Natural killer cell (primary cell): ENCODE measurements around the gene RNF157. TPM values are rescaled to one million over a fixed set of nuclear protein-coding genes. Genes with fewer than 3 reads are reported as not detected.

Experiments
- ATAC-seq, 3 donors: fragments of 150-1000 bp in 2 of 3; fragments of 200-7000 bp in 1 of 3; cut with Tn5 transposase; 1 replicate in 1 of 3; 2 replicates in 2 of 3; pipeline ENCODE4 v1.10.0; 2021; ENCODE audit warnings: mild to moderate bottlenecking in 2 of 3, moderate library complexity in 2 of 3
- DNase-seq, 2 donors: peaks; one replicate each; pipeline versions ENCODE4 v3.0.0 to v3.0.0-alpha.2; 2013 to 2021; ENCODE audit warnings: mixed read lengths in 1 of 2
- H3K27ac ChIP-seq: one replicate; pipeline ENCODE4 v1.5.1; 2013; ENCODE audit warnings: mild to moderate bottlenecking, low read length
- H3K27me3 ChIP-seq: one replicate; pipeline ENCODE4 v1.6.1; 2013; ENCODE audit warnings: low read length; ENCODE audit not compliant: control insufficient read depth, insufficient read depth
- H3K36me3 ChIP-seq: one replicate; pipeline ENCODE4 v1.6.1; 2013; ENCODE audit warnings: low read length; ENCODE audit not compliant: control insufficient read depth, insufficient read depth
- H3K4me1 ChIP-seq: one replicate; pipeline ENCODE4 v1.6.1; 2013; ENCODE audit warnings: low read length; ENCODE audit not compliant: control insufficient read depth, insufficient read depth
- H3K4me3 ChIP-seq: one replicate; pipeline ENCODE4 v1.5.1; 2013; ENCODE audit warnings: low read length
- H3K9me3 ChIP-seq: one replicate; pipeline ENCODE4 v1.6.1; 2013; ENCODE audit warnings: low read length; ENCODE audit not compliant: control insufficient read depth, insufficient read depth
- H3K27ac Mint-ChIP-seq, 2 donors: one replicate each; pipeline ENCODE4 v1.8.0; 2022; ENCODE audit warnings: mild to moderate bottlenecking in 2 of 2, mixed read lengths in 2 of 2, moderate library complexity in 1 of 2
- H3K27me3 Mint-ChIP-seq, 2 donors: one replicate each; pipeline ENCODE4 v1.8.0; 2022; ENCODE audit warnings: low read depth in 2 of 2, mixed read lengths in 2 of 2
- H3K36me3 Mint-ChIP-seq: one replicate; pipeline ENCODE4 v1.8.0; 2022; ENCODE audit warnings: mixed read lengths
- H3K4me1 Mint-ChIP-seq, 2 donors: one replicate each; pipeline ENCODE4 v1.8.0; 2022; ENCODE audit warnings: mixed read lengths in 2 of 2
- H3K4me3 Mint-ChIP-seq: one replicate; pipeline ENCODE4 v1.8.0; 2022; ENCODE audit warnings: mild to moderate bottlenecking, moderate library complexity, mixed read lengths
- H3K9me3 Mint-ChIP-seq, 2 donors: one replicate each; pipeline ENCODE4 v1.8.0; 2022; ENCODE audit warnings: mixed read lengths in 2 of 2
- CTCF ChIP-seq: fragments of 200-600 bp; IDR thresholded peaks from one replicate; pipeline ENCODE4 v1.8.0; 2022; ENCODE audit warnings: antibody characterized with exemption
- WGBS: methylation state at CpG from one replicate; pipeline ENCODE4 v1.1.7; 2013; ENCODE audit warnings: missing lambda C conversion rate; ENCODE audit not compliant: insufficient coverage; 5-methylcytosine and 5-hydroxymethylcytosine counted together
- intact Hi-C: fragments of 100-400 bp; cut with micrococcal nuclease; formaldehyde crosslinking; loops from one replicate; pipeline ENCODE4 v1.14.2; 2022
- total RNA-seq, 4 donors: library from RNA; stranded (reverse); fragments of 120-200 nt in 1 of 4; gene quantifications; one replicate each; pipeline versions ENCODE4 v1.2.3 to v1.2.4, GENCODE V29; 2013 to 2022

RNF157 gene
- total RNA-seq, 3 donors from 2014 or later (not counting 1 experiment from before 2014, with no cell fraction given) = 4.9 to 9.1 (median 8.5) TPM

- ATAC-seq (no peak), DNase-seq (no peak)
- H3K27me3 ChIP-seq = no peaks in the 10 kb centered on the region
- no peak overlapping the region for H3K4me3 Mint-ChIP-seq
- no peak overlapping the region for H3K27ac ChIP-seq
- no peaks in the 10 kb centered on the region for H3K9me3 Mint-ChIP-seq
- TF ChIP-seq CTCF = no peak
- 98% methylated on average over 13 of the region's 13 CpGs for WGBS
- no peaks in the 10 kb centered on the region for H3K27me3 Mint-ChIP-seq
- H3K4me1 Mint-ChIP-seq = peaks cover 0 to 9% of the 10 kb centered on the region in 2 donors
- no peaks in the 10 kb centered on the region for H3K4me1 ChIP-seq
- H3K36me3 ChIP-seq = peaks cover 68% of the 10 kb centered on the region
- H3K4me3 ChIP-seq = no peak overlapping the region
- no peak overlapping the region for H3K27ac Mint-ChIP-seq
- H3K36me3 Mint-ChIP-seq = peaks cover 7% of the 10 kb centered on the region
- intact Hi-C loops = no loop called here
- no peaks in the 10 kb centered on the region for H3K9me3 ChIP-seq
Observed at GRCh38 chr17:76095943-76096342, 144.3 kb downstream of the RNF157 start.

GRCh38 chr17:76094046-76094445 lies 146.2 kb downstream of the RNF157 start:
- no peaks in the 10 kb centered on the region for H3K36me3 Mint-ChIP-seq
- no peak for TF ChIP-seq CTCF
- ATAC-seq (no peak), DNase-seq (no peak)
- peaks cover 76% of the 10 kb centered on the region for H3K36me3 ChIP-seq
- no peak overlapping the region for H3K27ac ChIP-seq
- intact Hi-C loops = no loop called here
- H3K4me3 ChIP-seq = no peak overlapping the region
- no peaks in the 10 kb centered on the region for H3K27me3 ChIP-seq
- no peak overlapping the region for H3K27ac Mint-ChIP-seq
- H3K27me3 Mint-ChIP-seq = no peaks in the 10 kb centered on the region
- H3K4me1 ChIP-seq = no peaks in the 10 kb centered on the region
- WGBS = 96% methylated on average over 9 of the region's 11 CpGs
- peaks cover 0 to 3% of the 10 kb centered on the region in 2 donors for H3K4me1 Mint-ChIP-seq
- H3K9me3 ChIP-seq = no peaks in the 10 kb centered on the region
- H3K9me3 Mint-ChIP-seq = no peaks in the 10 kb centered on the region
- H3K4me3 Mint-ChIP-seq = no peak overlapping the region

- no peaks in the 10 kb centered on the region for H3K9me3 Mint-ChIP-seq
- Histone ChIP-seq H3K27ac (no peak overlapping the region), H3K4me1 (no peaks in the 10 kb centered on the region), H3K27me3 (no peaks in the 10 kb centered on the region), H3K4me3 (no peak overlapping the region), H3K9me3 (no peaks in the 10 kb centered on the region), H3K36me3 (peaks cover 88% of the 10 kb centered on the region)
- DNase-seq (no peak), ATAC-seq (no peak)
- no peaks in the 10 kb centered on the region for H3K27me3 Mint-ChIP-seq
- no peak overlapping the region for H3K27ac Mint-ChIP-seq
- H3K4me1 Mint-ChIP-seq = peaks cover 0 to 3% of the 10 kb centered on the region in 2 donors
- 96% methylated on average over 20 of the region's 20 CpGs for WGBS
- H3K4me3 Mint-ChIP-seq = no peak overlapping the region
- intact Hi-C loops = no loop called here
- no peak for TF ChIP-seq CTCF
- H3K36me3 Mint-ChIP-seq = no peaks in the 10 kb centered on the region
Observed at GRCh38 chr17:76092526-76093413, 147.5 kb downstream of the RNF157 start.

Other genes with a start within 250 kb of the RNF157 start
- 10 to 100 TPM in 2 of 3 donors, 1 to 10 TPM in 1; 5.5 to 13.6 (median 13.5) TPM for gene CDK3, start 239.6 kb downstream of the RNF157 start, total RNA-seq
- 1 to 10 TPM in 1 of 3 donors, under 1 TPM in 1, not detected in 1; 0.94 to 1.2 TPM for gene EVPL, start 213.2 kb downstream of the RNF157 start, total RNA-seq
- gene SRP68, start 168.0 kb downstream of the RNF157 start, total RNA-seq = 10 to 100 TPM; 57.8 to 74.4 (median 70.7) TPM
- under 1 TPM in 2 of 3 donors, not detected in 1; 0.27 to 0.53 TPM for gene GALR2, start 165.7 kb downstream of the RNF157 start, total RNA-seq
- gene ZACN, start 161.3 kb downstream of the RNF157 start, total RNA-seq = under 1 TPM; 0.28 to 0.80 (median 0.50) TPM
- 100 to 1,000 TPM; 130 to 149 (median 142) TPM for gene EXOC7, start 136.7 kb downstream of the RNF157 start, total RNA-seq
- under 1 TPM; 0.21 to 0.93 (median 0.36) TPM for gene FOXJ1, start 99.2 kb downstream of the RNF157 start, total RNA-seq
- gene UBALD2, start 24.9 kb upstream of the RNF157 start, total RNA-seq = 100 to 1,000 TPM; 171 to 287 (median 189) TPM
- 1 to 10 TPM; 2.3 to 3.1 (median 2.9) TPM for gene QRICH2, start 67.8 kb upstream of the RNF157 start, total RNA-seq
- 10 to 100 TPM; 32.9 to 45.2 (median 41.5) TPM for gene PRPSAP1, start 113.4 kb upstream of the RNF157 start, total RNA-seq
- gene SPHK1, start 144.1 kb upstream of the RNF157 start, total RNA-seq = 1 to 10 TPM; 7.6 to 9.2 (median 8.3) TPM
- 10 to 100 TPM; 34.9 to 40.2 (median 37.7) TPM for gene UBE2O, start 212.7 kb upstream of the RNF157 start, total RNA-seq
- under 1 TPM in 2 of 3 donors, not detected in 1; 0.28 to 0.50 TPM for gene AANAT, start 227.1 kb upstream of the RNF157 start, total RNA-seq